Measurements from ENCODE around the gene HDAC9. TPM values are rescaled to one million over a fixed set of nuclear protein-coding genes. Genes with fewer than 3 reads are reported as not detected.
A peak's percentile ranks its signal among the peaks of the same experiment; 100 is the strongest.

Gene HDAC9
- total RNA-seq, 1 experiment from 2014 or later, result 7.7 TPM

- Histone ChIP-seq H3K56ac (ENCODE audit: insufficient read length, low read depth, low read length) (no peak overlapping the region), H3K18ac (ENCODE audit: insufficient read length, low read depth, low read length) (no peak overlapping the region), H3K23ac (ENCODE audit: insufficient read length, low read depth, low read length) (no peak overlapping the region), H3K4me2 (ENCODE audit: insufficient read depth, insufficient read length, low read length) (no peak overlapping the region), H3K4me1 (ENCODE audit: insufficient read depth, low read length) (peaks cover 3% of the 10 kb centered on the region; the same call in 1 of the 2 replicates), H4K20me1 (ENCODE audit: control insufficient read depth, insufficient read depth, insufficient read length) (no peaks in the 10 kb centered on the region), H2BK120ac (ENCODE audit: low read depth, low read length, poor library complexity, severe bottlenecking) (no peak overlapping the region), H2AFZ (ENCODE audit: low read length) (no peak overlapping the region), H2BK20ac (ENCODE audit: low read depth, low read length, poor library complexity, severe bottlenecking) (no peak overlapping the region), H3K9me3 (ENCODE audit: control insufficient read depth, low read depth, low read length) (no peaks in the 10 kb centered on the region), H3K79me1 (ENCODE audit: insufficient read depth, low read depth, low read length, poor library complexity, severe bottlenecking) (no peaks in the 10 kb centered on the region), H3K9ac (ENCODE audit: extremely low read depth, insufficient read length, low read length) (no peak overlapping the region), H3K27ac (ENCODE audit: insufficient read length, low read depth, low read length) (no peak overlapping the region), H2BK5ac (ENCODE audit: insufficient read length, low read length) (no peak overlapping the region), H3T11ph (ENCODE audit: low read length) (no peak overlapping the region), H3K14ac (ENCODE audit: insufficient read depth, low read length) (no peak overlapping the region), H3K4ac (ENCODE audit: low read depth, low read length) (no peak overlapping the region), H3K79me2 (ENCODE audit: insufficient read depth, low read length) (no peaks in the 10 kb centered on the region), H2AK5ac (ENCODE audit: insufficient read length, low read length) (no peak overlapping the region), H3K23me2 (ENCODE audit: insufficient read length, low read depth, low read length, poor library complexity, severe bottlenecking) (no peaks in the 10 kb centered on the region), H3K27me3 (ENCODE audit: insufficient read depth, low read length) (no peaks in the 10 kb centered on the region), H2BK15ac (ENCODE audit: low read depth, low read length) (no peak overlapping the region), H2BK12ac (ENCODE audit: insufficient read length, low read depth, low read length) (no peak overlapping the region), H4K91ac (ENCODE audit: insufficient read length, low read depth, low read length) (no peak overlapping the region), H4K8ac (replicated peaks; ENCODE audit: insufficient read length, low read depth, low read length) (no peak overlapping the region), H4K5ac (ENCODE audit: insufficient read length, low read depth, low read length) (no peak overlapping the region)
- no peaks in the 10 kb centered on the region for H3K27me3 Mint-ChIP-seq (ENCODE audit: low read depth)
- DNase-seq, result no peak
- peaks cover 22 to 24% of the 10 kb centered on the region in 2 experiments for H3K4me1 Mint-ChIP-seq
- H3K36me3 Mint-ChIP-seq (ENCODE audit: insufficient read depth in 1 of 3, low read depth in 3 of 3), result no peaks in the 10 kb centered on the region; a peak in 1 of 7 replicates
- TF ChIP-seq CTCF (conservative IDR thresholded peaks at IDR 0.05), result no peak
- H3K4me3 Mint-ChIP-seq, result no peak overlapping the region
- no CpG with 5 or more reads among the region's 5 CpGs for WGBS (ENCODE audit: extremely low coverage, insufficient read length, low lambda C conversion rate)
- H3K27ac Mint-ChIP-seq, result peak overlapping the region in 2 of 3 experiments; percentile 19 to 46; a peak in 1 of 7 replicates
- no peaks in the 10 kb centered on the region for H3K9me3 Mint-ChIP-seq
These were observed 10.4 kb downstream of the HDAC9 start for GRCh38 chr7:18505870-18506460.

Measured in H9 (cell line).